SK-N-SH (cell line): Measurements from ENCODE around the gene GSS.

ENCODE experiments used
- CHD2 ChIP-seq: fragments of 150-350 bp; IDR thresholded peaks from 2 replicates; pipeline ENCODE4 v1.6.1; 2018; ENCODE audit warnings: low read length; ENCODE audit not compliant: partially characterized antibody
- EP300 ChIP-seq, 2 experiments: IDR thresholded peaks; 2 replicates each; pipeline versions ENCODE4 v1.4.0 to v1.6.1; 2012; ENCODE audit warnings: borderline replicate concordance in 1 of 2, low read depth in 1 of 2, low read length in 1 of 2
- EZH2phosphoT487 ChIP-seq: fragments of 200-600 bp; sonication (generic); IDR thresholded peaks from 2 replicates; pipeline ENCODE4 v1.6.1; 2017; ENCODE audit warnings: low read depth, mixed run types, mild to moderate bottlenecking, antibody characterized with exemption, moderate library complexity, borderline replicate concordance
- GABPA ChIP-seq: IDR thresholded peaks from 2 replicates; pipeline ENCODE4 v1.4.0; 2012; ENCODE audit warnings: low read depth, mild to moderate bottlenecking
- JUND ChIP-seq: IDR thresholded peaks from 2 replicates; pipeline ENCODE4 v1.4.0; 2012
- MAX ChIP-seq: IDR thresholded peaks from 2 replicates; pipeline ENCODE4 v1.4.0; 2012; ENCODE audit warnings: low read depth
- NFIC ChIP-seq: IDR thresholded peaks from 2 replicates; pipeline ENCODE4 v1.4.0; 2012; ENCODE audit warnings: borderline replicate concordance
- RAD21 ChIP-seq: IDR thresholded peaks from 2 replicates; pipeline ENCODE4 v1.6.1; 2012; ENCODE audit warnings: mild to moderate bottlenecking, low read length
- RCOR1 ChIP-seq: fragments of 150-350 bp; IDR thresholded peaks from 2 replicates; pipeline ENCODE4 v1.6.1; 2017; ENCODE audit warnings: antibody characterized with exemption, low read length
- SMC3 ChIP-seq: IDR thresholded peaks from 2 replicates; pipeline ENCODE4 v1.6.1; 2012; ENCODE audit warnings: low read depth, low read length, improper control_type of control experiment
- USF1 ChIP-seq: IDR thresholded peaks from 2 replicates; pipeline ENCODE4 v1.4.0; 2012; ENCODE audit warnings: low read depth, borderline replicate concordance
- YY1 ChIP-seq: IDR thresholded peaks from 2 replicates; pipeline ENCODE4 v1.4.0; 2012; ENCODE audit warnings: low read depth, mild to moderate bottlenecking
- TF ChIP-seq, protein P1 (sequence below): fragments of 200-600 bp; sonication (generic); IDR thresholded peaks from 2 replicates; pipeline ENCODE4 v1.6.1; 2017; ENCODE audit warnings: antibody characterized with exemption, mild to moderate bottlenecking, moderate library complexity

DNA sequence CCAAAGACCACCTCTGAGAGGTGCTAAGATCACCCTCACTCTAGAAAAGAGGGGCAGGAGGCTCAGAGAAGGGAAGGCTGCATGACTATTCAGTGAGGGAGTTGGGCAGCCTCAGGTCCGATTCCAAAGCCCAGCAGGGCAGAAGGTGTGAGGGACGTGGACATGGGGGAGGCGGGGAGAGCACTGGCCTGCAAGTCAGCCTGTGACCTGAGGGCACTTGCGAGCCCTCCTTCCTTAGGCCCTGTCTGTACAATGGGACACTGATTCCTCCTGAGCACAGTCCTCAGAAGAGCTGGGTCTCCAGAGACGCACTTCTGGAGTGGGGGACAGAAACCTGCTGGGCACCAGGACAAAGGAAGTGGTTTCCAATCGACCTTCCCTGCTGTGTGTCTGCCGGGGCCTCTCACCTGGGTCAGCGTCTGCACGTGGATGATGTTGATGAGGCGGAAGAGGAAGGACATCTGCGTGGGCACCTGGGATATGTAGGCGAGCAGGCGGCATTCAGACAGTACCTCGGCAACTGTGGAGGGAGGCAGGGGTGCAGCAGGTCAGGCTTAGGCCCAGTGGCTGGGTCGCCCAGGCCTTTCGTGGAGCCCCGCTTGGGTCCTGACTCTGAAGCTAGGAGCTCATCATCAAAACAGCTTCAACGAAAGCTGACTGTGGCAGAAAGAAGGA, 48.6 kb upstream of the GSS start:
- TF ChIP-seq EP300 (IDR thresholded peaks at IDR 0.05; ENCODE audit: borderline replicate concordance in 1 of 2, low read depth in 1 of 2, low read length in 1 of 2) (no peak), JUND (no peak), SMC3 (no peak), CHD2 (no peak), RCOR1 (no peak), GABPA (no peak), NFIC (no peak), USF1 (no peak), YY1 (no peak), EZH2phosphoT487 (no peak), RAD21 (no peak), MAX (no peak)
- TF ChIP-seq, protein P1, sequence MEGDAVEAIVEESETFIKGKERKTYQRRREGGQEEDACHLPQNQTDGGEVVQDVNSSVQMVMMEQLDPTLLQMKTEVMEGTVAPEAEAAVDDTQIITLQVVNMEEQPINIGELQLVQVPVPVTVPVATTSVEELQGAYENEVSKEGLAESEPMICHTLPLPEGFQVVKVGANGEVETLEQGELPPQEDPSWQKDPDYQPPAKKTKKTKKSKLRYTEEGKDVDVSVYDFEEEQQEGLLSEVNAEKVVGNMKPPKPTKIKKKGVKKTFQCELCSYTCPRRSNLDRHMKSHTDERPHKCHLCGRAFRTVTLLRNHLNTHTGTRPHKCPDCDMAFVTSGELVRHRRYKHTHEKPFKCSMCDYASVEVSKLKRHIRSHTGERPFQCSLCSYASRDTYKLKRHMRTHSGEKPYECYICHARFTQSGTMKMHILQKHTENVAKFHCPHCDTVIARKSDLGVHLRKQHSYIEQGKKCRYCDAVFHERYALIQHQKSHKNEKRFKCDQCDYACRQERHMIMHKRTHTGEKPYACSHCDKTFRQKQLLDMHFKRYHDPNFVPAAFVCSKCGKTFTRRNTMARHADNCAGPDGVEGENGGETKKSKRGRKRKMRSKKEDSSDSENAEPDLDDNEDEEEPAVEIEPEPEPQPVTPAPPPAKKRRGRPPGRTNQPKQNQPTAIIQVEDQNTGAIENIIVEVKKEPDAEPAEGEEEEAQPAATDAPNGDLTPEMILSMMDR: no peak
